ENCODE measurements around the gene RUNX1. TPM values are rescaled to one million over a fixed set of nuclear protein-coding genes. Genes with fewer than 3 reads are reported as not detected.

RUNX1 gene
- total and polyA plus RNA-seq, 2 donors (not counting 1 experiment from before 2014, with no cell fraction given), result 26.3 to 73.0 TPM

- Mint-ChIP-seq H3K4me3 (no peak overlapping the region), H3K27me3 (no peaks in the 10 kb centered on the region), H3K27ac (no peak overlapping the region), H3K9me3 (ENCODE audit: insufficient read depth) (peaks cover 5% of the 10 kb centered on the region), H3K4me1 (no peaks in the 10 kb centered on the region)
- H2AFZ ChIP-seq (ENCODE audit: insufficient read depth, low read depth, low read length, poor library complexity, severe bottlenecking), result no peak overlapping the region
- TF ChIP-seq EZH2 (IDR thresholded peaks at IDR 0.05; ENCODE audit: borderline replicate concordance, insufficient read depth, low read depth, low read length, poor library complexity, severe bottlenecking) (no peak), CTCF (IDR thresholded peaks at IDR 0.05) (no peak)
- CTCF ChIA-PET, result interaction anchor here (0.6 to 0.7 kb wide), 2 partner anchors 225 to 1211 kb away, joined by 3 to 4 read pairs; no protein-coding TSS in a partner anchor
- no peak for DNase-seq
- no peak overlapping the region for H3K9ac ChIP-seq (ENCODE audit: low read length)
- no peaks in the 10 kb centered on the region for H4K20me1 ChIP-seq (ENCODE audit: control insufficient read depth, insufficient read depth, low read length, poor library complexity, severe bottlenecking)
- H3K79me2 ChIP-seq (ENCODE audit: control insufficient read depth, insufficient read depth, low read length), result no peaks in the 10 kb centered on the region
- ATAC-seq (ENCODE audit: low read depth), result no peak
- H3K4me1 ChIP-seq (ENCODE audit: control insufficient read depth in 2 of 2, insufficient read depth in 2 of 2, low read length in 2 of 2), result no peaks in the 10 kb centered on the region
- intact Hi-C loops (cut with micrococcal nuclease), result no loop called here
- 99% methylated on average over 6 of the region's 6 CpGs for WGBS (ENCODE audit: insufficient coverage)
- no peak overlapping the region for H3K4me2 ChIP-seq (replicated peaks; ENCODE audit: low read depth, low read length, poor library complexity, severe bottlenecking)
- H3K36me3 ChIP-seq (replicated peaks in 1 of 2; ENCODE audit: control extremely low read depth in 1 of 2, control insufficient read depth in 1 of 2, extremely low read depth in 1 of 2, insufficient read depth in 2 of 2, low read length in 1 of 2), result peaks cover 5 to 46% of the 10 kb centered on the region in 2 experiments
- no peak overlapping the region for H3K27ac ChIP-seq (ENCODE audit: low read length in 2 of 2)
- POLR2A ChIA-PET, result no interaction called here
- no peak overlapping the region for H3K4me3 ChIP-seq (ENCODE audit: control extremely low read depth in 1 of 5, extremely low read depth in 1 of 5, insufficient read depth in 1 of 5, low read depth in 2 of 5, low read length in 4 of 5)
- peaks cover 1 to 15% (median 4%) of the 10 kb centered on the region in 3 donors for H3K9me3 ChIP-seq (ENCODE audit: control extremely low read depth in 1 of 3, control insufficient read depth in 2 of 3, insufficient read depth in 1 of 3, low read length in 2 of 3)
- no peaks in the 10 kb centered on the region for H3K27me3 ChIP-seq (replicated peaks in 1 of 4; ENCODE audit: control extremely low read depth in 1 of 4, control insufficient read depth in 3 of 4, insufficient read depth in 4 of 4, low read length in 3 of 4)
Measured at GRCh38 chr21:34822942-34823341, 226.2 kb downstream of the RUNX1 start.

- Histone ChIP-seq H3K27ac (ENCODE audit: low read length in 2 of 2) (no peak overlapping the region), H3K4me2 (replicated peaks; ENCODE audit: low read depth, low read length, poor library complexity, severe bottlenecking) (no peak overlapping the region), H3K4me3 (ENCODE audit: control extremely low read depth in 1 of 5, extremely low read depth in 1 of 5, insufficient read depth in 1 of 5, low read depth in 2 of 5, low read length in 4 of 5) (no peak overlapping the region), H3K79me2 (ENCODE audit: control insufficient read depth, insufficient read depth, low read length) (no peaks in the 10 kb centered on the region), H3K9ac (ENCODE audit: low read length) (no peak overlapping the region), H2AFZ (ENCODE audit: insufficient read depth, low read depth, low read length, poor library complexity, severe bottlenecking) (no peak overlapping the region), H3K9me3 (ENCODE audit: control extremely low read depth in 1 of 3, control insufficient read depth in 2 of 3, insufficient read depth in 1 of 3, low read length in 2 of 3) (peaks cover 1 to 8% (median 4%) of the 10 kb centered on the region in 3 donors), H4K20me1 (ENCODE audit: control insufficient read depth, insufficient read depth, low read length, poor library complexity, severe bottlenecking) (no peaks in the 10 kb centered on the region), H3K27me3 (replicated peaks in 1 of 4; ENCODE audit: control extremely low read depth in 1 of 4, control insufficient read depth in 3 of 4, insufficient read depth in 4 of 4, low read length in 3 of 4) (no peaks in the 10 kb centered on the region), H3K4me1 (ENCODE audit: control insufficient read depth in 2 of 2, insufficient read depth in 2 of 2, low read length in 2 of 2) (no peaks in the 10 kb centered on the region), H3K36me3 (replicated peaks in 1 of 2; ENCODE audit: control extremely low read depth in 1 of 2, control insufficient read depth in 1 of 2, extremely low read depth in 1 of 2, insufficient read depth in 2 of 2, low read length in 1 of 2) (peaks cover 5 to 43% of the 10 kb centered on the region in 2 experiments)
- no peak for ATAC-seq (ENCODE audit: low read depth)
- intact Hi-C loops (cut with micrococcal nuclease), result no loop called here
- no peak for DNase-seq
- no peak overlapping the region for H3K27ac Mint-ChIP-seq
- TF ChIP-seq EZH2 (IDR thresholded peaks at IDR 0.05; ENCODE audit: borderline replicate concordance, insufficient read depth, low read depth, low read length, poor library complexity, severe bottlenecking), result no peak
- TF ChIP-seq CTCF (IDR thresholded peaks at IDR 0.05), result no peak
- peaks cover 4% of the 10 kb centered on the region for H3K9me3 Mint-ChIP-seq (ENCODE audit: insufficient read depth)
- H3K4me1 Mint-ChIP-seq, result no peaks in the 10 kb centered on the region
- no peak overlapping the region for H3K4me3 Mint-ChIP-seq
- WGBS (ENCODE audit: insufficient coverage), result 90% methylated on average over 2 of the region's 5 CpGs
- ChIA-PET POLR2A (no interaction called here), CTCF (interaction anchor here (0.6 kb wide), 1 partner anchor 225 kb away, joined by 4 read pairs; no protein-coding TSS in a partner anchor)
- H3K27me3 Mint-ChIP-seq, result no peaks in the 10 kb centered on the region
Measured at GRCh38 chr21:34822168-34822567, 226.9 kb downstream of the RUNX1 start.

Data from B cell (primary cell).